Endothelial cell (in vitro differentiated cells): ENCODE measurements around the gene SLC9A9. TPM values are rescaled to one million over a fixed set of nuclear protein-coding genes. Genes with fewer than 3 reads are reported as not detected.

Experiments used
- DNase-seq: peaks from one replicate; pipeline ENCODE4 v3.0.0; 2021; ENCODE audit warnings: low spot score
- H3K27ac Mint-ChIP-seq: one replicate; pipeline ENCODE4 v1.8.0; 2021; ENCODE audit warnings: mixed read lengths, inconsistent platforms; ENCODE audit not compliant: unreplicated experiment
- H3K27me3 Mint-ChIP-seq: one replicate; pipeline ENCODE4 v1.8.0; 2021; ENCODE audit warnings: mild to moderate bottlenecking, moderate library complexity, mixed read lengths, inconsistent platforms; ENCODE audit not compliant: unreplicated experiment
- H3K36me3 Mint-ChIP-seq: one replicate; pipeline ENCODE4 v1.8.0; 2021; ENCODE audit warnings: mild to moderate bottlenecking, low read depth, mixed read lengths, inconsistent platforms; ENCODE audit not compliant: unreplicated experiment
- H3K4me1 Mint-ChIP-seq: one replicate; pipeline ENCODE4 v1.8.0; 2021; ENCODE audit warnings: mild to moderate bottlenecking, mixed read lengths, inconsistent platforms; ENCODE audit not compliant: unreplicated experiment
- H3K4me3 Mint-ChIP-seq: one replicate; pipeline ENCODE4 v1.8.0; 2021; ENCODE audit warnings: mild to moderate bottlenecking, mixed read lengths, inconsistent platforms; ENCODE audit not compliant: unreplicated experiment
- H3K9me3 Mint-ChIP-seq: one replicate; pipeline ENCODE4 v1.8.0; 2021; ENCODE audit warnings: mixed read lengths, inconsistent platforms; ENCODE audit not compliant: unreplicated experiment
- total RNA-seq: library from RNA; stranded (reverse); fragmentation: NEBNext Ultra II Directional; extraction: Animal tissue kit (Norgen Biotek cat#: 25700); gene quantifications from one replicate; pipeline ENCODE4 v1.2.1, GENCODE V29; 2021; ENCODE audit not compliant: unreplicated experiment
- TF ChIP-seq, protein P1 (sequence below): fragments of 200-600 bp; sonication (generic); IDR thresholded peaks from one replicate; pipeline ENCODE4 v1.5.0; 2021; ENCODE audit warnings: antibody characterized with exemption; ENCODE audit not compliant: unreplicated experiment

SLC9A9 gene
- total RNA-seq, 1 donor from 2014 or later = 7.9 TPM

DNA sequence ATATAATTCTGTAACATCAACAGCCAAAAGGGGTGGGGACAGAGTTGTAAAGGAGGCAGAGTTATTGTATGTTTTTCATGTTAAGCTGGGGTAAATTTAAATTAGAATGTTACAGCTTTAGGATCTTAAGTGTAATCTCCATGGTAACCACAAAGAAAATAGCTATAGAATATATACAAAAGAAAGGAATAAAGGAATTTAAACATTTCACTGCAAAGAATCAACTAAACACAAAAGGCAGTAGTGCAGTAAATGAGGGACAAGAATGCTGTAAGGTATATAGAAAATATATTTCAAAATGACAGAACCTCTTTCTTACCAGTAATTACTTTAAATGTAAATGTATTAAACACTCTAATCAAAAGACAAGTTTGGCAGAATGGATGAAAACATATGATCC is 361.7 kb downstream of the SLC9A9 start:
- DNase-seq = no peak
- no peaks in the 10 kb centered on the region for H3K9me3 Mint-ChIP-seq
- H3K27ac Mint-ChIP-seq = no peak overlapping the region
- H3K27me3 Mint-ChIP-seq = no peaks in the 10 kb centered on the region
- TF ChIP-seq, protein P1, sequence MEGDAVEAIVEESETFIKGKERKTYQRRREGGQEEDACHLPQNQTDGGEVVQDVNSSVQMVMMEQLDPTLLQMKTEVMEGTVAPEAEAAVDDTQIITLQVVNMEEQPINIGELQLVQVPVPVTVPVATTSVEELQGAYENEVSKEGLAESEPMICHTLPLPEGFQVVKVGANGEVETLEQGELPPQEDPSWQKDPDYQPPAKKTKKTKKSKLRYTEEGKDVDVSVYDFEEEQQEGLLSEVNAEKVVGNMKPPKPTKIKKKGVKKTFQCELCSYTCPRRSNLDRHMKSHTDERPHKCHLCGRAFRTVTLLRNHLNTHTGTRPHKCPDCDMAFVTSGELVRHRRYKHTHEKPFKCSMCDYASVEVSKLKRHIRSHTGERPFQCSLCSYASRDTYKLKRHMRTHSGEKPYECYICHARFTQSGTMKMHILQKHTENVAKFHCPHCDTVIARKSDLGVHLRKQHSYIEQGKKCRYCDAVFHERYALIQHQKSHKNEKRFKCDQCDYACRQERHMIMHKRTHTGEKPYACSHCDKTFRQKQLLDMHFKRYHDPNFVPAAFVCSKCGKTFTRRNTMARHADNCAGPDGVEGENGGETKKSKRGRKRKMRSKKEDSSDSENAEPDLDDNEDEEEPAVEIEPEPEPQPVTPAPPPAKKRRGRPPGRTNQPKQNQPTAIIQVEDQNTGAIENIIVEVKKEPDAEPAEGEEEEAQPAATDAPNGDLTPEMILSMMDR = no peak
- H3K4me3 Mint-ChIP-seq = no peak overlapping the region
- H3K4me1 Mint-ChIP-seq = no peaks in the 10 kb centered on the region
- no peaks in the 10 kb centered on the region for H3K36me3 Mint-ChIP-seq

DNA sequence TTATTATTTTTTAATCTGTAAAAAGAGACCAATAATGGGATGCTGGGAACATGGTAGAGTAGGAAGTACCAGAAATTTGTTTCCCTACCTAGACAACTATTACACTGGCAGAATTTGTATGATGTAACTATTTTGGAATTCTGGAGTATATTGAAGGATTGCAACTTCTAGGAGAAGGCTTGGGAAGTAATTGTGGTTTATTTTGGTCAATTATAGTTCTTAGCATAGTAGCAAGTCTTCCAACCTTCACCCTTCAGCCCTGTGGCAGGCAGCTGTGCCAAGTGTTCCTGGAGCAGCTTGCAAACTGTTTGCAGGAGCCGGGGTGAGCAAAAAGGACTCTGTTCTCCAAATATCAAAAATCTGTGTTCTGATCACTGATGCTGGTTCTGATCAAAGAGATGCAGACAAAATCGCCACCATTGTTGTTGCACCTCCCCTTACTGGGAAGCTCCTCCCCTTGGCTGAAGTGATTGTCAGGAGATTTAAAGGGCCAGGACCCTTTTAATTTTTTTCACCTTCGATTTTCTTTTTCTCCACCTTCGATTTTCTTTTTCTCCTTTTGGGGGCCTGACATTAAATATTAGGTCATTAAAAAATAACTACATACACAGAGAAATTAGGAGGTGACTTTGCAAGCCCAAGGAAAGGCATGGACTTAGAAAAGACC is 363.3 kb downstream of the SLC9A9 start:
- DNase-seq = no peak
- Mint-ChIP-seq H3K4me3 (no peak overlapping the region), H3K27me3 (no peaks in the 10 kb centered on the region), H3K9me3 (no peaks in the 10 kb centered on the region), H3K36me3 (no peaks in the 10 kb centered on the region), H3K27ac (no peak overlapping the region), H3K4me1 (no peaks in the 10 kb centered on the region)
- TF ChIP-seq, protein P1 = no peak

DNA sequence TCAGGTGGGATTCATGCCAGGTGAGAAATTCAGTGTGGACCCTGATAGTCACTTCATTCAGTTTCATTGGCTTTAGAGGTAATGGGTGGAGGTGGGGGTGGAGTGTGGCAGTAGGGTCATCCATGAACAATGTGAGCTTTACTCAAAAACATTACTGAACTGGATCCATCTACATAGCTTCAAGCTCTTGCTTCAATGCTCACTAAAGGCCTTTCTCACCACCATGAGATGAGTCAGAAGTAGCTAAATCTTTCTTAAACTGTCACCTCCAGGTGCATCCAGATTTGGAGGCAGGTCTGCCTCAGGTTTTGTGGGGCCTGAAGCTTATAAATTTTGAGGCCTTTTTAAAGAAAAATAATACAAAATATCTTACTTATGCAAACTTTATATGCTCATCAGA is 365.1 kb downstream of the SLC9A9 start:
- Mint-ChIP-seq H3K9me3 (no peaks in the 10 kb centered on the region), H3K27me3 (no peaks in the 10 kb centered on the region), H3K4me1 (no peaks in the 10 kb centered on the region), H3K36me3 (no peaks in the 10 kb centered on the region), H3K4me3 (no peak overlapping the region), H3K27ac (no peak overlapping the region)
- TF ChIP-seq, protein P1 = no peak
- no peak for DNase-seq

DNA sequence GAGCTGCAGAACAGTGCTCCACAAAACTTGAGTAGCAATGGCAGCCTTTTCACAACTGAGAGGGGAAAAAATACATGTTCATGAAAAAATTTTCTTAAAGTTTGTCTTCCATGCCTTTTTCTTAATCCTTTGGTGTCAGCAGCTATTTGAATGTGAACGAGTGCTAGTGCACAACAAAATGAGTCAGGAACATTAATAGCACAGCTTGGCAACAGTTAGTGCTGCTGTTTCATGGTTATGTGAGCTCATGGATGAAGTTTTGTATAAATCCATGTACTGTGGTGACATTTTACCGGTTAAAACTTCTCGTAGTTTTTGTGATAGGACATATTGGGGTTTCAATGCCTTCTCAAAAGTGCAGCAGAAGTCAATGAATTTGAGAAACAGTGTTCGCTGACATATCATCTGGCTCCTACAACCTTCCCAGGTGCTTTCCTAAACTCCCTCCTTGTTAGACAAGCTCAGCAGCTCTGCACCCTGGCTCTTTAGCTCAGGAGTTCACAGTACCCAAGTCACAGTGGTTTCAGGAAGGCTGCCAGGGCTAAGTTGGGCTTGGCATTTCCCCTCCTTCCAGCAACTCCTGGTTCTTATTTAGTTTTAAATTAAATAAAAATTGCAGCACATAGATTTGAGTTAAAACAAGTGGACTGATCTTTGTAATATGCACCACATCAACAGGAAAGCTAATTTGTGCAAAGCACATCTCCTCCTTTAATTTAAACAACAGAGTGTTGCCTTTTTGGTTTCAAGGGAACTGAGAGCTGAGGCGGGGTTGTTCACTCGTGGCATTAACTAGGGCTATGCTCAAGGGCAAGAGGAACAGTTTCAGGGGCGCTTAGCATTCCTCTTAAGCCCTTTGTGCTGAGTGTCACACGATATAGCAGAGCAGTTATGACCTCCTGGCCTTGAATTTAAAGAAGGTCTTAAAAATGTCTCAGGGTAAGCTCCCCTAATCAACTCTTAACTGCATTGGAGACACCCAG is 365.9 kb downstream of the SLC9A9 start:
- Mint-ChIP-seq H3K36me3 (no peaks in the 10 kb centered on the region), H3K9me3 (no peaks in the 10 kb centered on the region), H3K4me1 (no peaks in the 10 kb centered on the region), H3K4me3 (no peak overlapping the region), H3K27me3 (no peaks in the 10 kb centered on the region), H3K27ac (no peak overlapping the region)
- DNase-seq = no peak
- TF ChIP-seq, protein P1 = no peak

DNA sequence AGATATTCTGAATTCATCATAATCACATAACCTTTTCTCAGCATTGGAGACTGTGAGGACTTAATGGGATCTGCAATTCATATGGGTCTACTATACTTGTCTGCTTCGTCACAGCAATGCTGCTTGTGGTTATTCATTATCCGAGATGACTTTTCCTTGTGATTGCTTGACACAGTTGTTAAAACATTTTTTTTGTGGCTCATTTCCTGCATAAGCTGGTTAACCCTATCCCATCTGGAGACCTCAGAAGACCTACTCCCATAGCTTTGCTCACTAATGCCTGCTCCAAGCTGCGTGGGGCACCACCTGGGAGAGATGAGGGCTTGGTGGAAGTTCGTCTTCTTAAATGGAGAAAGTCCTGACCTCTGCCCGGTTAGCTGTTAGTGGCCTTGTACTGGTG is 367.9 kb downstream of the SLC9A9 start:
- Mint-ChIP-seq H3K27me3 (no peaks in the 10 kb centered on the region), H3K4me3 (no peak overlapping the region), H3K36me3 (no peaks in the 10 kb centered on the region), H3K9me3 (no peaks in the 10 kb centered on the region), H3K27ac (no peak overlapping the region), H3K4me1 (no peaks in the 10 kb centered on the region)
- DNase-seq = no peak
- TF ChIP-seq, protein P1 = no peak
